ENCODE results near the gene SH3TC1. TPM values are rescaled to one million over a fixed set of nuclear protein-coding genes. Genes with fewer than 3 reads are reported as not detected.

SH3TC1 gene
- total and polyA plus RNA-seq, 2 of the 13 experiments (the other 11 are each of a cell fraction or from before 2014, with no cell fraction given): 14.9 to 21.8 TPM

DNA sequence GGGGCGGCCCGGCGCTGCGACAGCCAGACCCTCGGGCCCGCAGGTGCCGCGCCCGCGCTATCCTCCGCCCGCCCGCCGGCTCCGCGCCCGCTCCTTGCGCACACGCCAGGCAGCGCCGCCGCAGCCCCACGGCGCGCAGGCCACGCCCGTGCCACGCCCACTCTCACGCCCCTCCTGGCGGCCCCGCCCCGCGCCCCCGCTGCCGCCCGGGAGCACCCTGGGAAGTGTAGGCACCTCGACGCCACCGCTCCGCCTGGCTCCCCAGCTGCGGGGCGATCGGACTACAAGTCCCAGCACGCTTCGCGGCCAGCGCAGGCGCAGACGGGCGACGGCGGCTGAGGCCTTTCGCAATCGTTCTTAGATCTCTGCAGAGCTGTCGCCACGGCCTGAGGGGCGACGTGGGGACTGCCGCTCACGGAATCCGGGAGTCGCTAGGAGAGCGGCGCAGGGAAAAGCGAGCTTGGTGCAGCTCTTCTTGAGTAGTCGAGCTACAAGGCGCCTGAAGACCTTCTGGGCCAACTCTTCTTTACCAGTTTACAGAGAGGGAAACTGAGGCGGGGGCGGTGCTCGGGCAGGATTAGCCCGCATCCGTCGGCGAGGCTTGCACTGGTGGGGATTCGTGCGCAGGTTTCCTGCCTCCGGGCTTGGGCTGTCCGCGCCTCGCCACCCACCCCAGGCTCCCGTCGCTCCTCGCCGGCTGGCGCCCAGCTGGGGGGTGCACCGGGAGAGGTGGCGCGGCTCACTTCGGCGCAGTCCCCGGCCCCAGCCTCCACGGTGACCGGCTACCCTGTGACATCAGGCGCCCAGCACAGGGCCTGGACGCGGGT lies 40.2 kb upstream of the SH3TC1 start, which contains the start of gene ABLIM2 (continued):
- TF ChIP-seq CREBL2 (CRISPR knock-in tag; IDR thresholded peaks at IDR 0.05; ENCODE audit: borderline replicate concordance): no peak
- TF ChIP-seq CHD2 (IDR thresholded peaks at IDR 0.05; ENCODE audit: low read depth, low read length): 0 out of 2 replicates have a peak, but pooled peaks have one; percentile 43
- TF ChIP-seq NKX3-1 (CRISPR knock-in tag; IDR thresholded peaks at IDR 0.05): no peak
- 0 out of 4 replicates have a peak, but pooled peaks of 1 of the 2 experiments have one; percentile 44 for TF ChIP-seq KLF16 (CRISPR knock-in tag; IDR thresholded peaks at IDR 0.05)
- TF ChIP-seq PTBP1 (IDR thresholded peaks at IDR 0.05; ENCODE audit: low read depth, low read length, poor library complexity, severe bottlenecking): no peak
- TF ChIP-seq, protein P1, sequence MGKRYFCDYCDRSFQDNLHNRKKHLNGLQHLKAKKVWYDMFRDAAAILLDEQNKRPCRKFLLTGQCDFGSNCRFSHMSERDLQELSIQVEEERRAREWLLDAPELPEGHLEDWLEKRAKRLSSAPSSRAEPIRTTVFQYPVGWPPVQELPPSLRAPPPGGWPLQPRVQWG (CRISPR knock-in tag; IDR thresholded peaks at IDR 0.05; ENCODE audit: borderline replicate concordance, low read depth): no peak
- TF ChIP-seq ZSCAN12 (CRISPR knock-in tag; IDR thresholded peaks at IDR 0.05): no peak
- TF ChIP-seq FOXK2 (IDR thresholded peaks at IDR 0.05): no peak
- TF ChIP-seq, protein P2, sequence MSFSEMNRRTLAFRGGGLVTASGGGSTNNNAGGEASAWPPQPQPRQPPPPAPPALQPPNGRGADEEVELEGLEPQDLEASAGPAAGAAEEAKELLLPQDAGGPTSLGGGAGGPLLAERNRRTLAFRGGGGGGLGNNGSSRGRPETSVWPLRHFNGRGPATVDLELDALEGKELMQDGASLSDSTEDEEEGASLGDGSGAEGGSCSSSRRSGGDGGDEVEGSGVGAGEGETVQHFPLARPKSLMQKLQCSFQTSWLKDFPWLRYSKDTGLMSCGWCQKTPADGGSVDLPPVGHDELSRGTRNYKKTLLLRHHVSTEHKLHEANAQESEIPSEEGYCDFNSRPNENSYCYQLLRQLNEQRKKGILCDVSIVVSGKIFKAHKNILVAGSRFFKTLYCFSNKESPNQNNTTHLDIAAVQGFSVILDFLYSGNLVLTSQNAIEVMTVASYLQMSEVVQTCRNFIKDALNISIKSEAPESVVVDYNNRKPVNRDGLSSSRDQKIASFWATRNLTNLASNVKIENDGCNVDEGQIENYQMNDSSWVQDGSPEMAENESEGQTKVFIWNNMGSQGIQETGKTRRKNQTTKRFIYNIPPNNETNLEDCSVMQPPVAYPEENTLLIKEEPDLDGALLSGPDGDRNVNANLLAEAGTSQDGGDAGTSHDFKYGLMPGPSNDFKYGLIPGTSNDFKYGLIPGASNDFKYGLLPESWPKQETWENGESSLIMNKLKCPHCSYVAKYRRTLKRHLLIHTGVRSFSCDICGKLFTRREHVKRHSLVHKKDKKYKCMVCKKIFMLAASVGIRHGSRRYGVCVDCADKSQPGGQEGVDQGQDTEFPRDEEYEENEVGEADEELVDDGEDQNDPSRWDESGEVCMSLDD (CRISPR knock-in tag; IDR thresholded peaks at IDR 0.05; ENCODE audit: borderline replicate concordance): no peak
- TF ChIP-seq, protein P3, sequence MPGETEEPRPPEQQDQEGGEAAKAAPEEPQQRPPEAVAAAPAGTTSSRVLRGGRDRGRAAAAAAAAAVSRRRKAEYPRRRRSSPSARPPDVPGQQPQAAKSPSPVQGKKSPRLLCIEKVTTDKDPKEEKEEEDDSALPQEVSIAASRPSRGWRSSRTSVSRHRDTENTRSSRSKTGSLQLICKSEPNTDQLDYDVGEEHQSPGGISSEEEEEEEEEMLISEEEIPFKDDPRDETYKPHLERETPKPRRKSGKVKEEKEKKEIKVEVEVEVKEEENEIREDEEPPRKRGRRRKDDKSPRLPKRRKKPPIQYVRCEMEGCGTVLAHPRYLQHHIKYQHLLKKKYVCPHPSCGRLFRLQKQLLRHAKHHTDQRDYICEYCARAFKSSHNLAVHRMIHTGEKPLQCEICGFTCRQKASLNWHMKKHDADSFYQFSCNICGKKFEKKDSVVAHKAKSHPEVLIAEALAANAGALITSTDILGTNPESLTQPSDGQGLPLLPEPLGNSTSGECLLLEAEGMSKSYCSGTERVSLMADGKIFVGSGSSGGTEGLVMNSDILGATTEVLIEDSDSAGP (CRISPR knock-in tag; IDR thresholded peaks at IDR 0.05; ENCODE audit: borderline replicate concordance): peak; percentile 64
- TF ChIP-seq ZNF562 (CRISPR knock-in tag; IDR thresholded peaks at IDR 0.05; ENCODE audit: borderline replicate concordance): no peak
- TF ChIP-seq PPARG (CRISPR knock-in tag; conservative IDR thresholded peaks at IDR 0.05): 0 out of 2 replicates have a peak, but pooled peaks have one; percentile 23
- TF ChIP-seq, protein P4, sequence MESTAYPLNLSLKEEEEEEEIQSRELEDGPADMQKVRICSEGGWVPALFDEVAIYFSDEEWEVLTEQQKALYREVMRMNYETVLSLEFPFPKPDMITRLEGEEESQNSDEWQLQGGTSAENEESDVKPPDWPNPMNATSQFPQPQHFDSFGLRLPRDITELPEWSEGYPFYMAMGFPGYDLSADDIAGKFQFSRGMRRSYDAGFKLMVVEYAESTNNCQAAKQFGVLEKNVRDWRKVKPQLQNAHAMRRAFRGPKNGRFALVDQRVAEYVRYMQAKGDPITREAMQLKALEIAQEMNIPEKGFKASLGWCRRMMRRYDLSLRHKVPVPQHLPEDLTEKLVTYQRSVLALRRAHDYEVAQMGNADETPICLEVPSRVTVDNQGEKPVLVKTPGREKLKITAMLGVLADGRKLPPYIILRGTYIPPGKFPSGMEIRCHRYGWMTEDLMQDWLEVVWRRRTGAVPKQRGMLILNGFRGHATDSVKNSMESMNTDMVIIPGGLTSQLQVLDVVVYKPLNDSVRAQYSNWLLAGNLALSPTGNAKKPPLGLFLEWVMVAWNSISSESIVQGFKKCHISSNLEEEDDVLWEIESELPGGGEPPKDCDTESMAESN (CRISPR knock-in tag; conservative IDR thresholded peaks at IDR 0.05): peak; percentile 90
- TF ChIP-seq REPIN1 (CRISPR knock-in tag; IDR thresholded peaks at IDR 0.05; ENCODE audit: borderline replicate concordance, low read depth): no peak
- no peak for TF ChIP-seq AGO2 (optimal IDR thresholded peaks at IDR 0.05; ENCODE audit: low read depth, low read length)
- no peak for TF ChIP-seq ZNF629 (CRISPR knock-in tag; conservative IDR thresholded peaks at IDR 0.05)
- TF ChIP-seq, protein P5, sequence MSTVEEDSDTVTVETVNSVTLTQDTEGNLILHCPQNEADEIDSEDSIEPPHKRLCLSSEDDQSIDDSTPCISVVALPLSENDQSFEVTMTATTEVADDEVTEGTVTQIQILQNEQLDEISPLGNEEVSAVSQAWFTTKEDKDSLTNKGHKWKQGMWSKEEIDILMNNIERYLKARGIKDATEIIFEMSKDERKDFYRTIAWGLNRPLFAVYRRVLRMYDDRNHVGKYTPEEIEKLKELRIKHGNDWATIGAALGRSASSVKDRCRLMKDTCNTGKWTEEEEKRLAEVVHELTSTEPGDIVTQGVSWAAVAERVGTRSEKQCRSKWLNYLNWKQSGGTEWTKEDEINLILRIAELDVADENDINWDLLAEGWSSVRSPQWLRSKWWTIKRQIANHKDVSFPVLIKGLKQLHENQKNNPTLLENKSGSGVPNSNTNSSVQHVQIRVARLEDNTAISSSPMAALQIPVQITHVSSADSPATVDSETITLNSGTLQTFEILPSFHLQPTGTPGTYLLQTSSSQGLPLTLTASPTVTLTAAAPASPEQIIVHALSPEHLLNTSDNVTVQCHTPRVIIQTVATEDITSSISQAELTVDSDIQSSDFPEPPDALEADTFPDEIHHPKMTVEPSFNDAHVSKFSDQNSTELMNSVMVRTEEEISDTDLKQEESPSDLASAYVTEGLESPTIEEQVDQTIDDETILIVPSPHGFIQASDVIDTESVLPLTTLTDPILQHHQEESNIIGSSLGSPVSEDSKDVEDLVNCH (CRISPR knock-in tag; IDR thresholded peaks at IDR 0.05): no peak
- no peak for TF ChIP-seq CCAR2 (optimal IDR thresholded peaks at IDR 0.05; ENCODE audit: low read depth, low read length)

Measured in HepG2 (cell line).